ENCODE measurements around the gene TPST2.

TPST2 gene

GRCh38 chr22:26556904-26557303 is 33.0 kb downstream of the TPST2 start:
- no peak for TF ChIP-seq CTCF (IDR thresholded peaks at IDR 0.05; ENCODE audit: extremely low read depth, missing control alignments)
- DNase-seq (ENCODE audit: low spot score), result no peak

- TF ChIP-seq CTCF (IDR thresholded peaks at IDR 0.05; ENCODE audit: extremely low read depth, missing control alignments), result no peak
Observed at GRCh38 chr22:26555478-26555877, 34.5 kb downstream of the TPST2 start.

GRCh38 chr22:26554956-26555355 is 35.0 kb downstream of the TPST2 start:
- no peak for DNase-seq (ENCODE audit: low spot score)
- no peak for TF ChIP-seq CTCF (IDR thresholded peaks at IDR 0.05; ENCODE audit: extremely low read depth, missing control alignments)

More at GRCh38 chr22:26555478-26555877, 34.5 kb downstream of the TPST2 start:
- DNase-seq (ENCODE audit: low spot score), result no peak

GRCh38 chr22:26553056-26553752 is 36.7 kb downstream of the TPST2 start:
- DNase-seq (ENCODE audit: low spot score), result no peak
- TF ChIP-seq CTCF (IDR thresholded peaks at IDR 0.05; ENCODE audit: extremely low read depth, missing control alignments), result no peak

- TF ChIP-seq CTCF (IDR thresholded peaks at IDR 0.05; ENCODE audit: extremely low read depth, missing control alignments), result no peak
- no peak for DNase-seq (ENCODE audit: low spot score)
Observed at GRCh38 chr22:26552466-26552865, 37.5 kb downstream of the TPST2 start.

GRCh38 chr22:26551568-26551967 is 38.4 kb downstream of the TPST2 start:
- TF ChIP-seq CTCF (IDR thresholded peaks at IDR 0.05; ENCODE audit: extremely low read depth, missing control alignments), result no peak
- DNase-seq (ENCODE audit: low spot score), result no peak

GRCh38 chr22:26550498-26551033 is 39.4 kb downstream of the TPST2 start:
- DNase-seq (ENCODE audit: low spot score), result no peak
- no peak for TF ChIP-seq CTCF (IDR thresholded peaks at IDR 0.05; ENCODE audit: extremely low read depth, missing control alignments)

Measured in GM20000 (cell line).